HT-29 (cell line): ENCODE results near the gene LDHAL6B. TPM values are rescaled to one million over a fixed set of nuclear protein-coding genes. Genes with fewer than 3 reads are reported as not detected.

Experiments
- DNase-seq: peaks from one replicate; pipeline ENCODE4 v3.0.0-alpha.2; 2015; ENCODE audit warnings: low spot score
- small RNA-seq: library from RNA; depleted of rRNA; stranded (forward); fragments of <200 nt; gene quantifications from one replicate; pipeline ENCODE3, GENCODE V24; 2014
- total RNA-seq: library from RNA; depleted of rRNA; stranded (reverse); fragments of >200 nt; shearing (Covaris generic); gene quantifications from 2 replicates; pipeline ENCODE4 v1.2.3, GENCODE V29; 2014; rRNA removed

Gene LDHAL6B
- total RNA-seq, 1 experiment from 2014 or later, result not detected

DNA sequence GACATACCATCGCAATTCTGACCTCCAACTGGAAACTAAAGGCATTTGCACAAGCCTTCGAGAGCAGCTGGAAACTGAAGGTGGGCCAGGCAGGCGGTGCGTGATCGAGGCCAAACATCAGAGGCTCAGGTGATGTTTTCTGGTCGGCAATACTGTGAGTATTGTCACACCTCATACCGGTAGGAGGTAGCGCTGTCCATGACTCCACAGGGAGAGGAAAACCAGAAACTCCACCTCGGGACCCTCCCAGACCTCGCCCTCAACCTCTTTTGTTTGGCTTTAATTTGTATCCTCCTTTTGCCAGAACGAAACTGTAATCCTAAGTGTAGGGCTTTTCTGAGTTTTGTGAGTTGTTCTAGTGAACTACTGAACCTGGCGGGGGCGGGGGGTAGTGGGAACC, 43.6 kb downstream of the LDHAL6B start:
- peak; percentile 39 for DNase-seq

GRCh38 chr15:59251001-59251845, 44.6 kb downstream of the LDHAL6B start:
- DNase-seq, result peak; percentile 57

GRCh38 chr15:59252137-59252536, 45.5 kb downstream of the LDHAL6B start:
- DNase-seq, result no peak

DNA sequence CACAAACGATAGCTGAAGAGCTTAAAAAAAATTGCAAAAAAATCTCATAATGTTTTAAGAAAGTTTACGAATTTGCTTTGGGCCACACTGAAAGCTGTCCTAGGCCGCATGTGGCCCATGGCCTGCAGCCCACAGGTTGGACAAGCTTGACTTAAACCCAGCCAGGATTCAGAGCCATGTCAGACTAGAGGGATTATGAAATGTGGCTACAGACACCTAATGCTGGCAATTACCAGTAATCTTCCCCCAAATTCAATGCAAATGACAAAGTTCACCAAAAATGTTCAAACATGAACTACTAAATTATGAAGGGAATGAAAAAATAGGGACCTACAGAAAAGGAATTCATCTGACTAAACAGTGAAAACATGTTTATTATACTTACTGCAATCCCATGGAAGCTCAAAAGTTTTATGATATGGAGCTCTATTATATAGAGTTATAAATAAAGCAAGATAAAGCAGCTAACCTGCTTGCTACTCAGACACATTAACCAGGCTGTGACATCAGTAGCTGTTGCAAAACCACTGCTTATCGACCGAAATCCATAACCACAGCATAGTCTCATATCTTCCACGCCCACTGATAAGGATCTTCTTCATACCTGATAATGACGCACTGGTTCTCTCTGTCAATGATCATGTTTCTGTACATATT, 49.2 kb downstream of the LDHAL6B start:
- peak; percentile 87 for DNase-seq

GRCh38 chr15:59256482-59256881, 49.8 kb downstream of the LDHAL6B start:
- peak; percentile 53 for DNase-seq

DNA sequence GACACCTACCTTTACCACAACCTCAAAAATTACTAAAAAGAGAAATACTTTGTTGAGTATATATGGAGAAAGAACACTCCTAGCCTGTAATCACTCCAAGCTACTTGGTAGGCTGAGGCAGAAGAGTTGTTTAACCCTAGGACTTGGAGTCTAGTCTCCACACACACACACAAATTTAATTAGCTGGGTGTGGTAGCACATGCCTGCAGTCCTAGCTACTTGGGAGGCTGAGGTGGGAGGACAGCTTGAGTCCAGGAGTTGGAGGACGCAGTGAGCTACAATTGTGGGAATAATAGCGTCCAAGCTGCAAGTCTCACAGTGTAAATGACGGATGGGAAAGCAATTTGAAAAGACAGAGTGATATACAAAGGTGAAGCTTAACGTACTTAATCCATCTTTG, 50.5 kb downstream of the LDHAL6B start:
- no peak for DNase-seq

Small RNA genes within 50 kb of the gene (small RNA-seq; reads per million reads assigned to genes)
- gene MIR2116 (not detected), gene RNU4-80P (not detected)

Other genes starting within 250 kb of the LDHAL6B start
- gene RNF111, start 219.2 kb upstream of the LDHAL6B start, total RNA-seq, result 12.7 and 12.9 TPM in 2 replicates
- 84.6 and 89.0 TPM in 2 replicates for gene CCNB2, start 101.7 kb upstream of the LDHAL6B start, total RNA-seq
- 77.4 and 86.2 TPM in 2 replicates for gene MYO1E, start 166.0 kb downstream of the LDHAL6B start, total RNA-seq
- gene FAM81A, start 231.3 kb downstream of the LDHAL6B start, total RNA-seq, result 12.3 and 17.9 TPM in 2 replicates